Keratinocyte (primary cell): ENCODE data around the gene ENO2.

Source experiments
- CTCF ChIP-seq, 3 experiments: IDR thresholded peaks in 1 of 3; conservative IDR thresholded peaks in 1 of 3; optimal IDR thresholded peaks in 1 of 3; 2 replicates in 2 of 3; 3 replicates in 1 of 3; pipeline versions ENCODE3 to v1.5.1; 2011; ENCODE audit warnings: low read length in 3 of 3, mild to moderate bottlenecking in 3 of 3, moderate library complexity in 2 of 3, control low read depth in 1 of 3, inconsistent platforms in 1 of 3; ENCODE audit not compliant: insufficient read depth in 2 of 3; ENCODE audit errors: extremely low read depth in 1 of 3
- EZH2 ChIP-seq: IDR thresholded peaks from one replicate; pipeline ENCODE4 v1.6.1; 2012; ENCODE audit warnings: inconsistent platforms, mild to moderate bottlenecking, low read length, moderate library complexity

GRCh38 chr12:6966351-6966750, 52.0 kb downstream of the ENO2 start:
- no peak for TF ChIP-seq CTCF (optimal IDR thresholded peaks at IDR 0.05 in 1 of 3, IDR thresholded peaks at IDR 0.05 in 1 of 3, conservative IDR thresholded peaks at IDR 0.05 in 1 of 3; ENCODE audit: extremely low read depth in 1 of 3, insufficient read depth in 2 of 3, low read length in 3 of 3)
- TF ChIP-seq EZH2, result no peak
